GM18519 (cell line): ENCODE results near the gene LSM11.

Experiments used
- ATAC-seq: cut with Tn5 transposase; IDR thresholded peaks from one replicate; pipeline ENCODE4 v1.9.1; 2021; ENCODE audit warnings: mild to moderate bottlenecking, moderate library complexity; ENCODE audit not compliant: unreplicated experiment, low FRiP score

Gene LSM11

GRCh38 chr5:157766902-157767301 lies 23.4 kb downstream of the LSM11 start:
- no peak for ATAC-seq

GRCh38 chr5:157767689-157768088 lies 24.2 kb downstream of the LSM11 start:
- no peak for ATAC-seq

- no peak for ATAC-seq
These were observed 27.2 kb downstream of the LSM11 start for GRCh38 chr5:157770665-157771064.

GRCh38 chr5:157772127-157772526 lies 28.6 kb downstream of the LSM11 start:
- ATAC-seq = no peak

GRCh38 chr5:157778121-157778805 lies 34.8 kb downstream of the LSM11 start:
- no peak for ATAC-seq

GRCh38 chr5:157779221-157779620 lies 35.7 kb downstream of the LSM11 start:
- no peak for ATAC-seq

GRCh38 chr5:157785801-157786200 lies 42.3 kb downstream of the LSM11 start:
- ATAC-seq = no peak

- no peak for ATAC-seq
These were observed 49.8 kb downstream of the LSM11 start for GRCh38 chr5:157793301-157793700.

- no peak for ATAC-seq
These were observed 56.1 kb downstream of the LSM11 start for GRCh38 chr5:157799578-157799977.

GRCh38 chr5:157800137-157800536 lies 56.6 kb downstream of the LSM11 start:
- ATAC-seq = no peak

- ATAC-seq = no peak
These were observed 59.2 kb downstream of the LSM11 start for GRCh38 chr5:157802736-157803135.

GRCh38 chr5:157808043-157808442 lies 64.5 kb downstream of the LSM11 start:
- no peak for ATAC-seq
